Measurements from ENCODE around the gene PRH1. TPM values are rescaled to one million over a fixed set of nuclear protein-coding genes. Genes with fewer than 3 reads are reported as not detected.

Gene PRH1
- total and polyA plus RNA-seq, 2 of the 8 experiments (the other 6 are each of a cell fraction or from before 2014, with no cell fraction given), result 4.5 to 6.5 TPM

- no peak overlapping the region for H4K5ac ChIP-seq (ENCODE audit: insufficient read length, low read depth, low read length)
- WGBS, 2 experiments (ENCODE audit: extremely low coverage in 1 of 2, insufficient coverage in 1 of 2, insufficient read length in 1 of 2, insufficient replicate concordance in 2 of 2, low coverage in 1 of 2, low lambda C conversion rate in 2 of 2, missing lambda C conversion rate in 1 of 2), result 94% methylated on average over 1 of the region's 1 CpG; no CpG with 5 or more reads in 1 of the 2 experiments
- no peak overlapping the region for H3K9ac ChIP-seq (replicated peaks in 1 of 4; ENCODE audit: extremely low read depth in 1 of 4, low read depth in 3 of 4, low read length in 3 of 4)
- H2BK12ac ChIP-seq (ENCODE audit: low read depth, low read length), result no peak overlapping the region
- no peak overlapping the region for H3K4me2 ChIP-seq (ENCODE audit: insufficient read depth in 1 of 2, low read depth in 2 of 2, low read length in 2 of 2)
- no peak overlapping the region for H3K18ac ChIP-seq (ENCODE audit: extremely low read depth, low read length)
- peak in 1 of 2 experiments; percentile 17; a peak in 1 of 4 replicates for TF ChIP-seq RAD21 (IDR thresholded peaks at IDR 0.05 in 1 of 2, conservative IDR thresholded peaks at IDR 0.05 in 1 of 2; ENCODE audit: low read depth in 2 of 2, low read length in 2 of 2)
- no peak for TF ChIP-seq TAF7 (optimal IDR thresholded peaks at IDR 0.05; ENCODE audit: borderline replicate concordance, low read depth, low read length)
- ChIA-PET POLR2A (ENCODE audit: partially characterized antibody) (no interaction called here), CTCF (ENCODE audit: partially characterized antibody) (no interaction called here)
- H3K23ac ChIP-seq (ENCODE audit: insufficient read length), result no peak overlapping the region
- H2BK5ac ChIP-seq (ENCODE audit: low read depth, low read length), result no peak overlapping the region
- DNase-seq (ENCODE audit: low read depth in 1 of 2, low spot score in 2 of 2) (no peak), FAIRE-seq (no peak)
- no peak overlapping the region for H2AK5ac ChIP-seq (ENCODE audit: low read depth, low read length)
- no peaks in the 10 kb centered on the region for H3K27me3 ChIP-seq (replicated peaks in 1 of 4; ENCODE audit: control insufficient read depth in 3 of 4, extremely low read depth in 1 of 4, insufficient read depth in 3 of 4, low read length in 3 of 4)
- H3K23me2 ChIP-seq (ENCODE audit: low read depth, low read length), result no peaks in the 10 kb centered on the region
- peaks cover 0 to 4% of the 10 kb centered on the region in 2 experiments; a peak in 1 of 4 replicates for H3K9me3 ChIP-seq (ENCODE audit: insufficient read depth in 2 of 2, low read depth in 1 of 2, low read length in 1 of 2)
- no peak overlapping the region for H3K4ac ChIP-seq (replicated peaks; ENCODE audit: insufficient read length, low read depth, low read length)
- no peak overlapping the region for H3K56ac ChIP-seq (replicated peaks; ENCODE audit: insufficient read length, low read depth, low read length)
- no peaks in the 10 kb centered on the region; the same call in 1 of the 2 replicates for H3K79me1 ChIP-seq (ENCODE audit: low read depth, low read length)
- no peak overlapping the region for H3K27ac ChIP-seq (ENCODE audit: low read depth, low read length)
- no peaks in the 10 kb centered on the region for H4K20me1 ChIP-seq (replicated peaks in 1 of 2; ENCODE audit: control insufficient read depth in 1 of 2, insufficient read depth in 2 of 2, low read length in 2 of 2)
- no peak overlapping the region for H3K14ac ChIP-seq (ENCODE audit: insufficient read length)
- H2AFZ ChIP-seq (ENCODE audit: low read length), result no peak overlapping the region
- H2BK120ac ChIP-seq (replicated peaks; ENCODE audit: low read depth, low read length), result no peak overlapping the region
- no peaks in the 10 kb centered on the region for H3K79me2 ChIP-seq (ENCODE audit: control insufficient read depth in 1 of 2, insufficient read depth in 2 of 2, low read length in 2 of 2)
- no peak overlapping the region for H4K91ac ChIP-seq (replicated peaks; ENCODE audit: insufficient read length, low read length)
- no peaks in the 10 kb centered on the region; a peak in 1 of 8 replicates for H3K36me3 ChIP-seq (ENCODE audit: control insufficient read depth in 2 of 4, insufficient read depth in 4 of 4, low read length in 3 of 4)
- H3K4me1 ChIP-seq (replicated peaks in 1 of 4; ENCODE audit: control insufficient read depth in 3 of 4, insufficient read depth in 4 of 4, low read length in 3 of 4), result no peaks in the 10 kb centered on the region
- no peak overlapping the region for H2BK20ac ChIP-seq (ENCODE audit: low read length)
- no peak overlapping the region for H4K8ac ChIP-seq (ENCODE audit: extremely low read depth, insufficient read depth, low read length)
- no peak overlapping the region for H2BK15ac ChIP-seq (ENCODE audit: low read length)
- H3K4me3 ChIP-seq (ENCODE audit: extremely low read depth in 1 of 4, insufficient read depth in 2 of 4, low read depth in 3 of 4, low read length in 4 of 4), result no peak overlapping the region
Measured at GRCh38 chr12:10901427-10901826, 17.4 kb upstream of the PRH1 start.

Data from H1 (cell line).